HFF-Myc (cell line): ENCODE measurements around the gene DIP2C.

ENCODE experiments used
- DNase-seq: peaks from one replicate; pipeline ENCODE4 v3.0.0-alpha.2; 2011; ENCODE audit warnings: low read depth; ENCODE audit errors: extremely low read depth
- H3K4me3 ChIP-seq: replicated peaks from 2 replicates; pipeline ENCODE4 v1.5.1; 2011; ENCODE audit warnings: low read depth, mild to moderate bottlenecking, control low read depth, low read length
- CTCF ChIP-seq: IDR thresholded peaks from 2 replicates; pipeline ENCODE4 v1.5.1; 2012; ENCODE audit warnings: mild to moderate bottlenecking, low read depth, low read length, control low read depth; ENCODE audit errors: missing control alignments

The DIP2C gene

GRCh38 chr10:572696-573095 lies 116.8 kb downstream of the DIP2C start:
- no peak overlapping the region for H3K4me3 ChIP-seq
- DNase-seq: no peak

GRCh38 chr10:571688-572451 lies 117.6 kb downstream of the DIP2C start:
- no peak for TF ChIP-seq CTCF
- no peak for DNase-seq

More at GRCh38 chr10:572696-573095, 116.8 kb downstream of the DIP2C start:
- no peak for TF ChIP-seq CTCF

GRCh38 chr10:571166-571565 lies 118.3 kb downstream of the DIP2C start:
- no peak overlapping the region for H3K4me3 ChIP-seq
- TF ChIP-seq CTCF: no peak
- no peak for DNase-seq

More at GRCh38 chr10:571688-572451, 117.6 kb downstream of the DIP2C start:
- H3K4me3 ChIP-seq: no peak overlapping the region

- H3K4me3 ChIP-seq: no peak overlapping the region
- no peak for TF ChIP-seq CTCF
- no peak for DNase-seq
Measured at GRCh38 chr10:570628-571163, 118.8 kb downstream of the DIP2C start.

- DNase-seq: no peak
- no peak overlapping the region for H3K4me3 ChIP-seq
- no peak for TF ChIP-seq CTCF
Measured at GRCh38 chr10:569961-570627, 119.4 kb downstream of the DIP2C start.

GRCh38 chr10:568848-569247 lies 120.6 kb downstream of the DIP2C start:
- TF ChIP-seq CTCF: no peak
- no peak for DNase-seq
- no peak overlapping the region for H3K4me3 ChIP-seq
